ENCODE results near the gene GLI1.

GLI1 gene

DNA sequence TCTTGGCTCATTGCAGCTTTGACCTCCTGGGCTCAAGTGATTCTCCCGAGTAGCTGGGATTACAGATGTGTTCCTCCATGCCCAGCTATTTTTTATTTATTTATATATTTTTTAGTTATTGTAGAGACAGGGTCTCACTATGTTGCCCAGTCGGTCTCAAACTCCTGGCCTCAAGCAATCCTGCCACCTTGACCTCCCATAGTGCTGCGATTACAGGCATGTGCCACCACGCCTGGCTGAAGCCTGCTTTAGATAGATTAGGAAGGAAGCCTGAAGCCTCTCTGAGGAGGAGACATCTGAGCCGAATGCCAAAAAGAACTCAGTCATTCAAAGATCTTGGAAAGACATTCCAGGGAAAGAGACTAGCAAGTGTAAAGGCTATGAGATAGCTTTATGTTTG is 14.8 kb upstream of the GLI1 start (continued):
- TF ChIP-seq, protein P1, sequence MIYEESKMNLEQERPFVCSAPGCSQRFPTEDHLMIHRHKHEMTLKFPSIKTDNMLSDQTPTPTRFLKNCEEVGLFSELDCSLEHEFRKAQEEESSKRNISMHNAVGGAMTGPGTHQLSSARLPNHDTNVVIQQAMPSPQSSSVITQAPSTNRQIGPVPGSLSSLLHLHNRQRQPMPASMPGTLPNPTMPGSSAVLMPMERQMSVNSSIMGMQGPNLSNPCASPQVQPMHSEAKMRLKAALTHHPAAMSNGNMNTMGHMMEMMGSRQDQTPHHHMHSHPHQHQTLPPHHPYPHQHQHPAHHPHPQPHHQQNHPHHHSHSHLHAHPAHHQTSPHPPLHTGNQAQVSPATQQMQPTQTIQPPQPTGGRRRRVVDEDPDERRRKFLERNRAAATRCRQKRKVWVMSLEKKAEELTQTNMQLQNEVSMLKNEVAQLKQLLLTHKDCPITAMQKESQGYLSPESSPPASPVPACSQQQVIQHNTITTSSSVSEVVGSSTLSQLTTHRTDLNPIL (CRISPR knock-in tag; IDR thresholded peaks at IDR 0.05; ENCODE audit: low read depth): no peak
- no peak for TF ChIP-seq ZFP3 (CRISPR knock-in tag; IDR thresholded peaks at IDR 0.05)
- no peak for TF ChIP-seq ZNF8 (CRISPR knock-in tag; IDR thresholded peaks at IDR 0.05)
- TF ChIP-seq ISL1 (CRISPR knock-in tag; IDR thresholded peaks at IDR 0.05): no peak
- no peak for TF ChIP-seq BACH2 (CRISPR knock-in tag; IDR thresholded peaks at IDR 0.05; ENCODE audit: borderline replicate concordance)

DNA sequence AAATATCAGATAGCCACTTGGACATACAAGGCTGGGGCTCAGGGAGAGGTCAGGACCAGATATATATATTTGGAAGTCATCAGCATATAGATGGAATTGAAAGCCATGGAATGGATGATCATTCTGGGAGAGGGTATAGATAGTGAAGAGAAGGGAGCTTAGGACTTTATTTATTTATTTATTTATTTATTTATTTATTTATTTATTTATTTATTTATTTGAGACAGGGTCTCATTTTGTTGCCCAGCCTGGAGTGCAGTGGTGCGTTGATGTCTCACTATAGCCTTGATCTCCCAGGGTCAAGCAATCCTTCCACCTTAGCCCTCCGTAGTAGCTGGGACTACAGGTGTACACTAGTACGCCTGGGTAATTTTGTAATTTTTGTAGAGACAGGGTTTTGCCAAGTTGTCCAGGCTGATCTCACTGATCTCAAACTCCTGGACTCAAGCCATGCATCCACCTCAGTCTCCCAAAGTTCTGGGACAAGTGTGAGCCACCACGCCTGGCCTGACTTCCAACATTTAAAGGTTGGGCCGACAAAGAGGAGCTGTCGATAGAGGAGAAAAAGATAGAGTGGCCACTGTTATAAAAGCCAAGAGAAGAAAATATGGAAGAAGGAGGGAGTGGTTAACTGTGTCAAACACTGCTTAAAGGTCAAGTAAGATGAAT is 13.2 kb upstream of the GLI1 start:
- TF ChIP-seq, protein P2, sequence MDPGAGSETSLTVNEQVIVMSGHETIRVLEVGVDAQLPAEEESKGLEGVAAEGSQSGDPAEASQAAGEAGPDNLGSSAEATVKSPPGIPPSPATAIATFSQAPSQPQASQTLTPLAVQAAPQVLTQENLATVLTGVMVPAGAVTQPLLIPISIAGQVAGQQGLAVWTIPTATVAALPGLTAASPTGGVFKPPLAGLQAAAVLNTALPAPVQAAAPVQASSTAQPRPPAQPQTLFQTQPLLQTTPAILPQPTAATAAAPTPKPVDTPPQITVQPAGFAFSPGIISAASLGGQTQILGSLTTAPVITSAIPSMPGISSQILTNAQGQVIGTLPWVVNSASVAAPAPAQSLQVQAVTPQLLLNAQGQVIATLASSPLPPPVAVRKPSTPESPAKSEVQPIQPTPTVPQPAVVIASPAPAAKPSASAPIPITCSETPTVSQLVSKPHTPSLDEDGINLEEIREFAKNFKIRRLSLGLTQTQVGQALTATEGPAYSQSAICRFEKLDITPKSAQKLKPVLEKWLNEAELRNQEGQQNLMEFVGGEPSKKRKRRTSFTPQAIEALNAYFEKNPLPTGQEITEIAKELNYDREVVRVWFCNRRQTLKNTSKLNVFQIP (CRISPR knock-in tag; IDR thresholded peaks at IDR 0.05; ENCODE audit: borderline replicate concordance, low read depth): no peak
- TF ChIP-seq, protein P1 (CRISPR knock-in tag; IDR thresholded peaks at IDR 0.05; ENCODE audit: low read depth): no peak
- TF ChIP-seq, protein P3, sequence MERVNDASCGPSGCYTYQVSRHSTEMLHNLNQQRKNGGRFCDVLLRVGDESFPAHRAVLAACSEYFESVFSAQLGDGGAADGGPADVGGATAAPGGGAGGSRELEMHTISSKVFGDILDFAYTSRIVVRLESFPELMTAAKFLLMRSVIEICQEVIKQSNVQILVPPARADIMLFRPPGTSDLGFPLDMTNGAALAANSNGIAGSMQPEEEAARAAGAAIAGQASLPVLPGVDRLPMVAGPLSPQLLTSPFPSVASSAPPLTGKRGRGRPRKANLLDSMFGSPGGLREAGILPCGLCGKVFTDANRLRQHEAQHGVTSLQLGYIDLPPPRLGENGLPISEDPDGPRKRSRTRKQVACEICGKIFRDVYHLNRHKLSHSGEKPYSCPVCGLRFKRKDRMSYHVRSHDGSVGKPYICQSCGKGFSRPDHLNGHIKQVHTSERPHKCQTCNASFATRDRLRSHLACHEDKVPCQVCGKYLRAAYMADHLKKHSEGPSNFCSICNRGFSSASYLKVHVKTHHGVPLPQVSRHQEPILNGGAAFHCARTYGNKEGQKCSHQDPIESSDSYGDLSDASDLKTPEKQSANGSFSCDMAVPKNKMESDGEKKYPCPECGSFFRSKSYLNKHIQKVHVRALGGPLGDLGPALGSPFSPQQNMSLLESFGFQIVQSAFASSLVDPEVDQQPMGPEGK (CRISPR knock-in tag; IDR thresholded peaks at IDR 0.05; ENCODE audit: borderline replicate concordance): no peak
- TF ChIP-seq ESRRG (CRISPR knock-in tag; IDR thresholded peaks at IDR 0.05) (no peak), BACH2 (CRISPR knock-in tag; IDR thresholded peaks at IDR 0.05; ENCODE audit: borderline replicate concordance) (no peak), CSDC2 (CRISPR knock-in tag; IDR thresholded peaks at IDR 0.05) (no peak), OSR1 (CRISPR knock-in tag; IDR thresholded peaks at IDR 0.05) (no peak), ISL1 (CRISPR knock-in tag; IDR thresholded peaks at IDR 0.05) (no peak), ZFP3 (CRISPR knock-in tag; IDR thresholded peaks at IDR 0.05) (no peak), SNAI2 (CRISPR knock-in tag; IDR thresholded peaks at IDR 0.05) (no peak), TCF4 (CRISPR knock-in tag; IDR thresholded peaks at IDR 0.05; ENCODE audit: borderline replicate concordance) (no peak), ZC3H10 (CRISPR knock-in tag; IDR thresholded peaks at IDR 0.05) (no peak), ZFP30 (CRISPR knock-in tag; IDR thresholded peaks at IDR 0.05) (no peak)
- TF ChIP-seq, protein P4, sequence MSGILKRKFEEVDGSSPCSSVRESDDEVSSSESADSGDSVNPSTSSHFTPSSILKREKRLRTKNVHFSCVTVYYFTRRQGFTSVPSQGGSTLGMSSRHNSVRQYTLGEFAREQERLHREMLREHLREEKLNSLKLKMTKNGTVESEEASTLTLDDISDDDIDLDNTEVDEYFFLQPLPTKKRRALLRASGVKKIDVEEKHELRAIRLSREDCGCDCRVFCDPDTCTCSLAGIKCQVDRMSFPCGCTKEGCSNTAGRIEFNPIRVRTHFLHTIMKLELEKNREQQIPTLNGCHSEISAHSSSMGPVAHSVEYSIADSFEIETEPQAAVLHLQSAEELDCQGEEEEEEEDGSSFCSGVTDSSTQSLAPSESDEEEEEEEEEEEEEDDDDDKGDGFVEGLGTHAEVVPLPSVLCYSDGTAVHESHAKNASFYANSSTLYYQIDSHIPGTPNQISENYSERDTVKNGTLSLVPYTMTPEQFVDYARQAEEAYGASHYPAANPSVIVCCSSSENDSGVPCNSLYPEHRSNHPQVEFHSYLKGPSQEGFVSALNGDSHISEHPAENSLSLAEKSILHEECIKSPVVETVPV (CRISPR knock-in tag; IDR thresholded peaks at IDR 0.05): no peak
- ATAC-seq: no peak

DNA sequence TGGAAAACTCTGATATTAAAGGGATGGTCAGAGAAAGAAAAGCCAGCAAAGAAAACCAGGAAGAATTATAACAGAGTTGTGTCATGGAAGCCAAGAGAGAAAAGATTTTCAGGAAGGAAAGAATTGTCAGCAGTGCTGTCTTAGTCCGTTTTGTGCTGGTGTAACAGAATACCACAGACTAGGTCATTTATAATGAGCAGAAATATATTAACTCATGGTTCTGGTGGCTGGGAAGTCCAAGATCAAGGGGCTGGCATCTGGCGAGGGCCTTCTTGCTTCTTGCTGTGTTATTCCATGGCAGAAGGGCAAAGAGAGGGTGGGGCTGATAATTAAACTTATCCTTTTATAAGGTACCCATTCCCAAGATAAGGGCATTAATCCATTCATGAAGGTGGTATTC is 10.9 kb upstream of the GLI1 start:
- no peak for TF ChIP-seq ZNF565 (CRISPR knock-in tag; conservative IDR thresholded peaks at IDR 0.05; ENCODE audit: low read depth)
- TF ChIP-seq PPARA (CRISPR knock-in tag; IDR thresholded peaks at IDR 0.05; ENCODE audit: borderline replicate concordance): no peak
- TF ChIP-seq RARB (CRISPR knock-in tag; IDR thresholded peaks at IDR 0.05): no peak
- TF ChIP-seq ZNF8 (CRISPR knock-in tag; IDR thresholded peaks at IDR 0.05): no peak
- TF ChIP-seq ZFP30 (CRISPR knock-in tag; IDR thresholded peaks at IDR 0.05): no peak
- no peak for TF ChIP-seq ZFP3 (CRISPR knock-in tag; IDR thresholded peaks at IDR 0.05)
- TF ChIP-seq ISL1 (CRISPR knock-in tag; IDR thresholded peaks at IDR 0.05): no peak
- TF ChIP-seq, protein P2 (CRISPR knock-in tag; IDR thresholded peaks at IDR 0.05; ENCODE audit: borderline replicate concordance, low read depth): no peak
- ATAC-seq: no peak

All from SK-N-SH treated with all-trans-retinoic acid at 6 μM for 48 hours (cell line).